GM21576 (cell line): Measurements from ENCODE around the gene CRABP1.
A peak's percentile ranks its signal among the peaks of the same experiment; 100 is the strongest.

Source experiments
- ATAC-seq: cut with Tn5 transposase; IDR thresholded peaks from one replicate; pipeline ENCODE4 v1.9.1; 2021; ENCODE audit warnings: mild to moderate bottlenecking, moderate library complexity; ENCODE audit not compliant: unreplicated experiment

The CRABP1 gene

GRCh38 chr15:78316283-78317083 lies 23.7 kb upstream of the CRABP1 start:
- peak; percentile 72 for ATAC-seq

- ATAC-seq: no peak
Observed at GRCh38 chr15:78317145-78317836, 22.9 kb upstream of the CRABP1 start.

GRCh38 chr15:78319588-78319987 lies 20.6 kb upstream of the CRABP1 start:
- ATAC-seq: no peak

GRCh38 chr15:78320183-78320582 lies 20.0 kb upstream of the CRABP1 start:
- ATAC-seq: no peak

GRCh38 chr15:78321041-78321570 lies 19.0 kb upstream of the CRABP1 start:
- no peak for ATAC-seq

- ATAC-seq: no peak
Observed at GRCh38 chr15:78321786-78322185, 18.4 kb upstream of the CRABP1 start.

GRCh38 chr15:78322243-78322642 lies 17.9 kb upstream of the CRABP1 start:
- no peak for ATAC-seq

- no peak for ATAC-seq
Observed at GRCh38 chr15:78322724-78323521, 17.2 kb upstream of the CRABP1 start.

GRCh38 chr15:78323693-78324092 lies 16.5 kb upstream of the CRABP1 start:
- no peak for ATAC-seq

- no peak for ATAC-seq
Observed at GRCh38 chr15:78324144-78324543, 16.0 kb upstream of the CRABP1 start.

GRCh38 chr15:78325092-78325843 lies 14.9 kb upstream of the CRABP1 start:
- ATAC-seq: no peak

- no peak for ATAC-seq
Observed at GRCh38 chr15:78327466-78327865, 12.7 kb upstream of the CRABP1 start.

- no peak for ATAC-seq
Observed at GRCh38 chr15:78329625-78330024, 10.5 kb upstream of the CRABP1 start.

GRCh38 chr15:78334845-78335244 lies 5.3 kb upstream of the CRABP1 start:
- ATAC-seq: no peak

GRCh38 chr15:78335985-78336384 lies 4.2 kb upstream of the CRABP1 start:
- ATAC-seq: no peak

- no peak for ATAC-seq
Observed at GRCh38 chr15:78338781-78339180, 1.4 kb upstream of the CRABP1 start.

- ATAC-seq: no peak
Observed at GRCh38 chr15:78339559-78339958, 594 bp upstream of the CRABP1 start.

GRCh38 chr15:78341057-78341987 lies 1.2 kb downstream of the CRABP1 start:
- no peak for ATAC-seq

- ATAC-seq: no peak
Observed at GRCh38 chr15:78342021-78342420, 1.9 kb downstream of the CRABP1 start.
